ENCODE results near the gene HNRNPAB.

The HNRNPAB gene

DNA sequence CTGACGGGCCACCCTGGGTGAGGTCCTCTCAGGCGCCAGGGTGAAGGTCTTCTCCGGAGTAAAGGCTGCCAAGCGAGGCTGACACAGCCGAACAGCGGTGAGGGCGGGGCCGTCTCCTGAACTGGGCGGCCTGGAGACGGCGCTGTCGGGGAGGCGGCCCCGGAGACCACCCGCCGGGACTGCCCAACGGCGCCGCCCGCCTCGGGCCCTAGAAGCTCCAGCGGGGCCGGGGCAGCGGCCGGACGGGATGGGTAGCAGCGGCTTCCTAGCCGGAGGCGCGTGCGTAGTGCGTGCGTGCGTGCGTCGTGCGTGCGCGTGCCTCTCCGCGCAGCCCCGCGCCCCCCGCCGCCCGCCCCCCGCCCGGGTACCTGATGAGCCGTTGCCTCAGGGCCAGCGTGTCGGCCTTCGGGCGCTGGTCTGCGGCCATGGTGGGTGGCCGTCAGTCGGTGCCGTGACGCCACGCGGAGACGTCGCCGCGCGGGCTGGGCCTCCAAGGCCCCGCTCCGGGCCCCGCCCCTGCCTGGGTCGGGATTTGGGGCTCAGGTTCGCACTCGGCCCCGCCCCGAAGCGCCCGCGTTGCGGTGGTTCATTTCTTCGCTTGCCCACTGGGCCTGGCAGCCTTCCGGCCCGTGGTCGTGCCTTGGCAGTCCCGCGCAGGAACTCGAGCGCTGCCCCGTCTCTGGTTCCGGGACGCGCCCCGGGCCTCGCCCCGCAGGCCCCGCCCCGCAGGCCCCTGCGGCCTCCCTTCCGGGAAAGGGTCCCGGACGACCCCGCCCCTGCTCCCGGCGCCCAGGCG is 28.0 kb downstream of the HNRNPAB start, which contains the start of gene PHYKPL:
Gene PHYKPL, minus strand, starts transcription at position 679 of the 796 bp plus-strand sequence. Its CDS starts 252 bp downstream, at position 427.
- DNase-seq = peak; percentile 51 to 68

- no peak for DNase-seq
Measured at GRCh38 chr5:178232920-178233429, 28.6 kb downstream of the HNRNPAB start.

DNA sequence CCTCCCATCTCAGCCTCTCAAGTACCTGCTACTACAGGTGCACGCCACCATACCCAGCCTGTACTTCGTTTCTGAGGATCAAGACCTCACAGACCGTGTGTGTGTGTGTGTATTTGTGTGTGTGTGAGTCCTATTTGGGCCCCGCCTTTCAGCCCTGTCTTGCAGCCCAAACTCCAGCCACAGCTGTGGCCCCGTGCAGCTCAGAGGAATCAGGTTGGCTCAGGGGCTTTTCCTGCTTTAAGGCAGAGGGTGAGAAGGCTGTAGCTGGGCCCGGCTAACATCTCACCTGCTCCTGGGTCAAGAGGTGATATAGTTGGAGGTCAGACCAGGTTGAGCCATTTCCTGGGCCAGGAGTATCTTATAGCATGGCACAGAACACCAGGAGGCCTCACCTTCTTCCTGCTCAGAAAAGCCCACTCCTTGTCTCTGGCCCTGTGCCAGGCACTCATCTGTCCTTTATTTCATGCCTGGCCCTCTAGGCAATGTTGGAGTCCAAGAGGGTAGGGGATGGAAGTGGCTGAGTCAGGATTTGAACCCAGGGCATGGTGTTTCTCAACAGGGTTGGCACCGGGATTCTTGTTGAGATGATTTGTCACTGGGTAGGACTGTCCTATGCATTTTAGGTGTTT is 29.9 kb downstream of the HNRNPAB start:
- no peak for DNase-seq

DNA sequence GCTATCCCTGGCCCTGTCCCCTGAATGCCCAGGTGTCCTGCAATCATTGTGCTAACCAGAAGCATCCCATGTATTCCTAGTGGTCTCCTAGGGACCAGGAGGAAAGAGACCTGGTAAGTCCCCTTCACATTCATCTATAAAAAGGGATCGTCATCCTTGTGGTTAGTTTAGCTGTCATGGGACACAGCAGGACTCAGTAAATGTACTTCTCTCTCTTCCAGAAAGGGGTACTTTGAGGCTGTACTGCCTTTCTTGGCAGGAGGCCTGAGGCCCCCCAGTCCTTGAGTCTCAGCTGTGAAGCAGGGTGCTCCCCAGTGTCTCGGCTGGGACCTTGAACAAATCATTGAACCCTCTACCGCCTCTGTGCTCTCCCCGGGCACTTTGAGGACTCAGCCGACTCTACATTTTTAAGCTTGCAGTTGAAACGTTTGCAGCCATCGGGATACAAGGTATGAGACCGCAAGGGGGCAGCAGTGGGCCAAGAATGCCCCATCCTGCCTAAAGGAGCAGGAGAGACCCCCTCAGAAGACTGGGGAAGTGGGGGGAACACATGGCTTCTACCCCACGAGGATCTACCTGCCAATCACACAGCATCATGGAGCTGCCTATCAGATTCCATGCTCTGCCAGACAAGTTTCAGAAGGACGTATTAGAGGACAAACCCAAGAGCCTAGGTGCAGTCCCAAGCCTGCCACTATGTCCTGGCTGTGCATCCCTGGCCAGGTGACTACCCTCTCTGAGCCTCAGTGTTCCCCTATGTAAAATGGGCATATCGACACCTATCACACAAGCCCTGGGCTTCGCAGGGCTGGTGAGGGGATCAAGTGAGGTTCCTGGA is 30.6 kb downstream of the HNRNPAB start:
- DNase-seq = peak; percentile 62 to 74

GRCh38 chr5:178235588-178235974 is 31.2 kb downstream of the HNRNPAB start:
- no peak for DNase-seq

DNA sequence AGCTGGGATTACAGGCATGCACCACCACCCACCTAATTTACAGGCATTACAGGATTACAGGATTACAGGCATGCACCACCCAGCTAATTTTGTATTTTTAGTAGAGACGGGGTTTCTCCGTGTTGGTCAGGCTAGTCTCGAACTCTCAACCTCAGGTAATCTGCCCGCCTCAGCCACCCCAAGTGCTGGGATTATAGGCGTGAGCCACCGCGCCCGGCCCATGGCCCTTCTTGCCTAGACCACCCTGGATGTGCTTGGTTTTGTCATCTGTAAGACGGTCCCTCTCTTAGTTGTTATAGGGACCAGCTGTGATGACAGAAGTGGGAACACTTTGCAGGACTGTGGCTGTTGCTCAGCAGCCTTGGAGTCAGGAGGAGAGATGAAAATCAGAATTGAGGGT is 31.8 kb downstream of the HNRNPAB start:
- DNase-seq = no peak

DNA sequence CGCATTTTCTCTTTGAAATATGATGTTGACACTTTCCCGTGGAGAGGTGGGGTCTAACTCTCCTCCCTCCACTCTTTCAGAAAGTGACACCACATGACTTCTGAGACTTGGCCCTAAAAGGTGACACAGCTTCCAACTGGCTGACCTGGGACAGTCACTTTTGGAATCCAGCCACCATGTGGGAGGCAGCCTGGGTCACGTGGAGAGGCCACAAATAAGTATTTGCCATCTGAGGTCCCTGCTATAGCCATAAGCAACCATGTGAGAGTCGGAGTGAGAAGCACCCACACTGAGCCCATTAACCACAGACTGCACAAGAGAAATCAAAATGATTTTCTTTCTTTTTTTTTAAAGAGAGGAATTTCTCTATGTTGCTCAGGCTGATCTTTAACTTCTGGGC is 32.3 kb downstream of the HNRNPAB start:
- DNase-seq = no peak

DNA sequence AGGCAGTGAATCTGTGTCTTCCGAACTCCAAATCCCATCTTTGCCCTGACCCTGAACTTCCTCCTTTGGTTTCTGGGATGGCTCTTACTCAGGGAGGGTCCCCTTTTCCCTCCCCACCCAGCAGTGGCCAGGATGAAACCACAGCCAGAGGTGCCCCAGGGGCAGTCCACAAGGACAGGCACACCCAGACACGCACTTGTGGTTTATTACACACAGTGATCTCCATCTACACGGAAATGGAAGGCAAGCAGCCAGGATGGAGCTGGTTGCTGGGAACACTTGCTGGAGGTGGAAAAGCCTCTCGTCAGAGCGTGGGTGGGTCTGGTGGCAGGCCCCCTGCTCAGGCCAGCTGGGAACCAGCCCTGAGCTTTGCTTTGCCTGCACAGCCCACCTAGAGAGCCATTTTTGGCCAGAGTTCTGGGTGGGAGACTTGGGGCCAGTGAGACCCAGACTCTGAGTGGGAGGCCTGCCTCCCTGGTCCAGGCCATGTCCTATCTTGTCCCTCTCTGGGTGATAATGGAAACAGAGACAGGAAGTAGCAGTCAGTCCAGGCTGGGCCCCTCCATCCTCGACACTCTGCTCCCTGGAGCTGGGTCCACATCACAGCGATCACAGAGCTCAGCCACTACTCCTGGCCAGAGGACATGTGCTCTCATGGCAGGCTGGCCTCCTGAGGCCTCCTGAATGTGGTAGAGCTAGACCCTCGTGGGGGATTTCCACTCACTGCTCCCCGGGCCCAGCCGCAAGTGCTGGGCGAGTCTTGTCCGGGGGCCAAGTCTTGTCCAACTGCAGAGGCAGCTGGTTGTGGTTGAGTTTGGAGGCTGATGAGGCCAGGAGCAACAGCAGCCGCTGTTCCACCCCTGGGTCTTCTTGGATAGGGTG is 33.3 kb downstream of the HNRNPAB start:
- DNase-seq = no peak

DNA sequence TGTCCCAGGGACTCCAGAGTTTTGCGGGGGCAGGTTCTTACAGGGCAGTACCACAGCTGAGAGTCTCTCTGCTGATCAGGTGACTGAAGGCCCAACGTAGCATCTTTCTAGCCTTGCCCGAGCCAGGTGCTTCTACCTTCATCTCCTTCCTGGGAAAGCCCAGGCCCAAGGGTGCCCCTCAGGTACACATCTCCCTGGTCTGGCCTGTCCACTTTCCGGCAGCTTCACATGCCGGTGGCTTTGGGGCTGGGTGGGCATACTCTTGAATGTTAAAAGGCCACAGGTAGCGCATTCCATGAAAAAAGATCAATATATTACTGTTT is 33.9 kb downstream of the HNRNPAB start:
- DNase-seq = no peak

DNA sequence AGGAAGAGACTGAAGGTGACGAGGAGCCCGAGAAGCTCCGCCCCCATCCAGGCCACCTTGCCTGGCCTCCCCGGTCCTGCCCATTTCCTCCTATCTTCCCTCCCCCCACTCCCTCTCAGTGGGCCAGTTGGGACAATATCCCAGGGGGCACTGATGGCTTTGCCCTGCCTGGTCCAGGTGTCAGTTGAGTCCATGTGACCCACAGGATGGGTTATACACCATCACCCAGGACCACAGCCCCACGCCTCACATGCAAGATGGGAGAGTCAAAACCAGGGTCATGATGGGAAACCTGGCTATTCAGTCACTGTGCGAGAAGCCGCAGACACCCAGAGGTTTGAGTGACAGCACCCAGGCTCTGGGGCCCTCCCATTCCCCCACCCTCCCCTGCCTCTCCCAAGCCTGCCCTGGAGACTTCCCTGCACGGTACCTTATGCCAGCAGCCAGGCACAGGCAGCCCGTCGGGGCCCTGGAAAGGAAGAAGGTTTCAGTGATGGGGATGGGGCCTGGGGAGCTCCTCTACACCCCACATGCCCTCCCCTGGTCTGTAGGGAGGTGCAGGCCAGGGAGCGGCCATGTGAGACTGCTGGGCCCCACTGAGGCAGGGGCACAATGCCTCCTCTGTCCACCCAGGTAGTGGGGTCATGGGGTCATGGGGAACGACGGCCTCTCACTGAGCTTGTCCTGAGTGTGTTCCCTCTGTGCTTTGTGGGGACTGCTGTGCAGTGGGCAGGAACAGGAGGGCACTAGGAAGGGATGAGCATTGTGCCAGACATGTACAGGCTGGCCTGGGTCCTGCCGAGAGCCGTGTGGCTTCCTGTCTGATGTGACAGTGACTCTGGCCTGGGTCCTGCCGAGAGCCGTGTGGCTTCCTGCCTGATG is 34.6 kb downstream of the HNRNPAB start:
- DNase-seq = peak; percentile 46 to 48

DNA sequence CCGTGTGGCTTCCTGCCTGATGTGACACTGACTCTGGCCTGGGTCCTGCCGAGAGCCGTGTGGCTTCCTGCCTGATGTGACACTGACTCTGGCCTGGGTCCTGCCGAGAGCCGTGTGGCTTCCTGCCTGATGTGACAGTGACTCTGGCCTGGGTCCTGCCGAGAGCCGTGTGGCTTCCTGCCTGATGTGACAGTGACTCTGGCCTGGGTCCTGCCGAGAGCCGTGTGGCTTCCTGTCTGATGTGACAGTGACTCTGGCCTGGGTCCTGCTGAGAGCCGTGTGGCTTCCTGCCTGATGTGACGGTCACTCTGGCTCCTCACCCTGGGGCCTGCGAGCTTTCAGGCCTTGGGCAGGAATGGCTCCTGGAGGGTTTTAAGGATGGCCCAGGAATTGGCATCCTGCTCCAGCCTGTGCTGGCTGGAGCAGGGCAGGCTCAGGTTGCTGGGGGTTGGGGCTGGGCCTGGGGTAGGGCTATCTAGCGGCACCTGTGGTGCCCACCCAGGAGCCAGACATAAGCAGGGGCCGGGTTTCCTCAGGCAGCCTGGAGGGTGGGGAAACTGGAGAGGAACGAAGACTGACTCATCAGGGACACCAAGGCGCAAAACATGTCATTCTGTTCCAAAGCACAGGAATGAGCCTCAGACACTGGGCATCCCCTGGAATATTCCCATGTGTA is 35.4 kb downstream of the HNRNPAB start:
- DNase-seq = peak; percentile 38 to 54

GRCh38 chr5:178240341-178240741 is 36.0 kb downstream of the HNRNPAB start:
- no peak for DNase-seq

GRCh38 chr5:178240766-178241165 is 36.4 kb downstream of the HNRNPAB start:
- no peak for DNase-seq

DNA sequence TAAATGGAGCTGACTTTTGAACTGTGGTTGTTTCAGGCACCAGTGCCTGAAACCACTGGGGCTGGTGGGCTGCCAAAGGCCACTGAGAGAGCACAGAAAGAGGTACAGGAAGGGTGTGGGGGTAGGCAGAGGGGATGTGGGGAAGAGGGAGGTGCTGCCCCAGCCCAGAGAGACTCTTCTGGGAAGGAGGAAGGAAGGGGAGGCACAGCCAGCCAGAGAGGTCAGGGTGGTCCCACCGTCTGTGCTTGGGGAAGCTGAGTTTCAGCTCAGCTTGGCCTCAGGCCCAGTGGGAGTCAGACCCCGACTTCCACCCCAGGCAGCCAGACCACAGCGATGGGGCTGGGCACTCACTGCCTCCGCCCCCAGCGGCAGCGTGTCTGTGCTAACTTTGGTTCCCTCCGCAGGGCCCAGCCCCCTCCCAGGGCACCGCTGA is 36.9 kb downstream of the HNRNPAB start:
- no peak for DNase-seq

DNA sequence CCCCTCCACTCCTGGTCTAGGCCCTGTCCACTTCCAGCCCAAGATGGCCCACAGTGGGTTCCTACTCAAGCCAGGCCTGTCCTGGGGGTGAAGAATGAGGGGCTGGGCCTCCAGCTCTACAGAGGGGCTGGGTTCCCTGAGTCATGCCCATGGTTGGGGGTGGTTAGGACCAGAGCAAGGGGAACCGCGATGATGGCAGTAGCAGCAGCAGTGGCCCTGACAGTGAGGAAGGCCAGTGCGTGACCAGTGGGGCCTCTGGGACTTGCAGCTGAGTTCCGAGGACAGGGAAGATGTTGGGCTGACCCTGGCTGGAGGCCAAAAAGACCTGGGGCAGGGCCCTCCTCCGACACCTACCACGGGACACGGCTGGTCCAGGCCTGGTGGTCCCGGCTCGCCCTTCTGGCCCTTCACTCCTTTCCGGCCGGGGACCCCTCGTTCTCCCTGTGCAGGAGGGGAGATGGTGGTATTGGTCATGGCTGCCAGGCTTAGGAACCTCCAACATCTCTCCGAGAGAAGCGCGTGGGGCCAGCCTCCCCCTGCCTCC is 37.4 kb downstream of the HNRNPAB start:
- DNase-seq = no peak

DNA sequence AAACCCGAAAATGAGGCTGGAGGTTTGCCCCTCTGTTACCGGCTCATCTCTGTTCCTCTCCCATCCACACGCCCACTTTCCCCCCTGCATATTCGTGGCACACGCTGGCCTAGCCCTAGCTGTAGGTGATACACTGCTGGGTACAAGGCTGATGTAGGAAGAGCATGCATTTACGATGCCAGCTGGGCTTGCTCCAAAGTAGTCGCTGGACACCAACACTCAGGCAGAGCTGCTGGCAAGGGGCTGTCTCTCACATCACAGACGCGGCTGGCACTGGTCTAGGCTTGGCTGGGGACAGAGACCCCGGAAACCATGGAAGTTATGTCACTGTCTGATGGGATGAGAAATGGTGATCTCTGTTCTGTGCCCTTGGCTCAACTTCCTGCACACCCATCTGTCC is 38.1 kb downstream of the HNRNPAB start:
- no peak for DNase-seq

GRCh38 chr5:178244576-178244975 is 40.2 kb downstream of the HNRNPAB start:
- DNase-seq = no peak

DNA sequence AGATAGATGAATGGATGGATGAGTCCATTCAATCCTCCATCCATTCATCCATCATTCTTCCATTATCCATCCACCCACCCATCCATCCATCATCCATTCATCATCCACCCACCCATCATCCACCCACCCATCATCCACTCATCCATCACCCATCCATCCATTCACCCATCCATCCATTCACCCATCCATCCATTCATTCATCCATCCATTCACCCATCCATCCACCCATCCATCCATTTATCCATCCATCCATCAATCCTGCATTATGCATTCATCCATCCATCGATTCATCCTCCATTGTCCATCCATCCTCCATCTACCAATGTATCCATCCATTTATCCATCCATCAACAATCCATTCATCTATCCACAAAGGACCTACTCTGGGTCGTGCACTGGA is 41.1 kb downstream of the HNRNPAB start:
- no peak for DNase-seq

GRCh38 chr5:178246624-178247279 is 42.4 kb downstream of the HNRNPAB start:
- DNase-seq = no peak
